GM19099 (cell line): ENCODE measurements around the gene TMEM72.

ENCODE experiments used
- POLR2A ChIP-seq: IDR thresholded peaks from 3 replicates; pipeline ENCODE4 v1.6.1; 2011; ENCODE audit warnings: low read depth; ENCODE audit not compliant: insufficient read length; ENCODE audit errors: extremely low read depth

TMEM72 gene

DNA sequence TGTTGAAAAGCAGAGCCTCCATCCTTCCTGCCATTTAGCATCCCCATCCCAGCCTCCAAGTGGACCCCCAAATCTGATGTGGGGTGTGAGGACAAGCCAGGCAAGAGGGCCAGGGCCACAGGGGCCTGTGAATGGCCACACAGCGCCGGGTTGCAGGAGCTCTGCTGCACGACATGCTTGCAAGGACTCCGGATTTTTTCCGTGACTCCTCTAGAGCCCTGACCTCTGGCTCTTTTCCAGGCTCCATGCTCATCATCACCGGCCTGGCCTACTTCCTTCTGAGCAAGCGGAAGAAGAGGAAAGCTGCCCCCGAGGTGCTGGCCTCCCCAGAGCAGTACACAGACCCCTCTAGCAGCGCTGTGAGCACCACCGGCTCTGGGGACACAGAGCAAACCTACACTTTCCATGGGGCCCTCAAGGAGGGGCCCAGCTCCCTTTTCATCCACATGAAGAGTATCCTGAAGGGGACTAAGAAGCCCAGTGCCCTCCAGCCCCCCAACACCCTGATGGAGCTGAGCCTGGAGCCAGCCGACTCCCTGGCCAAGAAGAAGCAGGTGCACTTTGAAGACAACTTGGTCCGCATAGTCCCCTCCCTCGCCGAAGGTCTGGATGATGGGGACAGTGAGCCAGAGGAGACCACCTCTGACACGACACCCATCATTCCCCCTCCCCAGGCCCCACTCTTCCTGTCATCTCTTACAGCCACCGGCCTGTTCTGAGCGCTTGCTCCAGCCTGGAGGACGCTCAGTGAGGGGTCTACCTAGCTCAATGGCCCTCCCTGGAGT lies 23.5 kb downstream of the TMEM72 start:
- TF ChIP-seq POLR2A = no peak

GRCh38 chr10:44935201-44935965 lies 24.2 kb downstream of the TMEM72 start:
- no peak for TF ChIP-seq POLR2A

GRCh38 chr10:44935966-44936295 lies 24.8 kb downstream of the TMEM72 start:
- no peak for TF ChIP-seq POLR2A

- no peak for TF ChIP-seq POLR2A
Observed at GRCh38 chr10:44936314-44936975, 25.3 kb downstream of the TMEM72 start.

DNA sequence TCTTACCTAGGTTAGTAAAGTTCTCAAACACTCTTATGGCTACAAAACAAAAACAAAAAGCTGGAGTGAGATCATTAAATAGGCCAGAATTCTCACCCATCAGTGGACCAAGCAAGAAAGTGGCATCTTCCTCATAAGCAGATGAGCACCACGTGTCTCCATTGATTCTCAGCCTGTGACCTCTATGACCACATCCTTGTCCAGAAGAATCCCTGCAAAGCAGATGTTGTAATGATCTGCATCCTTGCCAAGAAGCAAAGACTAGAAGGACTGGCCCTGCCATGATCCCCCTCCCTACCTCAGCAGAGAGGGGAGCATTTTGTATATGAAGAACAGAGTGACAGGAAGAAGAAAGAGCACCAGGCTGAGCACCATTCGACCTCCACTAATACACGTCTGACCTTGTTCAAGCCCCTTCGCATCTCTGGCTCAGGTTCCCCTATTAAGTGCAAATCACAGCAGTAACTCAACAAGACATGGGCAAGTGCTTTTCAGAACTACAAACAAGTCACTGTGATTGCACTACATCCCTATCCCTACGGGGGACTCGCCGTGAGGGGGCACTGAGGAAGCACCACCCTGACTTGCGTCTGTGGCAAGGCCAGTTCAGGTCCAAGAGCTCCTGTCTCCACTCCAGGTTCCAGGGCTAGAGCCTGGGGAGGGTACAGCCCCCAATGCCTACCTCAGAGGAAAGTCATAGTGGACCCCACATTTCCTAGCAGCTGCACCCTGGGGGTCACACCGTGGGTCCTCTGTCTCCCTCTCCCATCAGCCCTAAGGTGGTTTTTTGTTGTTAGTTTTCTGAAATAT lies 26.3 kb downstream of the TMEM72 start:
- no peak for TF ChIP-seq POLR2A

GRCh38 chr10:44938956-44939355 lies 27.8 kb downstream of the TMEM72 start:
- TF ChIP-seq POLR2A = no peak

DNA sequence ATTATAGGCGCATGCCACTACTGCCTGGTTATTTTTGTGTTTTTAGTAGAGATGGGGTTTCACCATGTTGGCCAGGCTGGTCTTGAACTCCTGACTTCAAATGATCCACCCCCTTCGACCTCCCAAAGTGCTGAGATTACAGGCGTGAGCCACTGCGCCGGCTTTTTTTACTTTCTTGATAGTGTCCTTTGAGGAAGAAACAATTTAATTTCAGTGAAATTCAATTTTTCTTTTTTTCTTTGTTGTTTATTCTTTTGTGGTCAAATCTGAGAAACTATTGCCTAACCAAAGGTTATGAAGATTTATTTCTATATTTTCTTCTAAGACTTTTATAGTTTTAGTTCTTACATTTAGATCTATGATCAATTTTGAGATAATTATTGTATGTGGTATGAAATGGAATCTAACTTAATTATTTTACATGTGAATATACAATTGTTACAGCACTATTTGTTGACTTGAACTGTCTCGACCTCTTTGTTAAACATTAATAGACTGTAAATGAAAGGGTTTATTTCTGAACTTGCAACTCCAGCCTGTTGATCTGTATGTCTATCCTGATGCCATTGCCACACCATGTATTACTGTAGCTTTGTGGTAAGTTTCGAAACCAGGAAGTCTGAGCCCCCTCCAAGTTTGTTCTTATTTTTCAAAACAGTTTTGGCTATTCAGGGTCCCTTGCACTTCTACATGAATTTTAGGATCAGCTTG lies 28.7 kb downstream of the TMEM72 start:
- no peak for TF ChIP-seq POLR2A

- no peak for TF ChIP-seq POLR2A
Observed at GRCh38 chr10:44944354-44944753, 33.2 kb downstream of the TMEM72 start.

GRCh38 chr10:44946205-44946604 lies 35.1 kb downstream of the TMEM72 start:
- no peak for TF ChIP-seq POLR2A

DNA sequence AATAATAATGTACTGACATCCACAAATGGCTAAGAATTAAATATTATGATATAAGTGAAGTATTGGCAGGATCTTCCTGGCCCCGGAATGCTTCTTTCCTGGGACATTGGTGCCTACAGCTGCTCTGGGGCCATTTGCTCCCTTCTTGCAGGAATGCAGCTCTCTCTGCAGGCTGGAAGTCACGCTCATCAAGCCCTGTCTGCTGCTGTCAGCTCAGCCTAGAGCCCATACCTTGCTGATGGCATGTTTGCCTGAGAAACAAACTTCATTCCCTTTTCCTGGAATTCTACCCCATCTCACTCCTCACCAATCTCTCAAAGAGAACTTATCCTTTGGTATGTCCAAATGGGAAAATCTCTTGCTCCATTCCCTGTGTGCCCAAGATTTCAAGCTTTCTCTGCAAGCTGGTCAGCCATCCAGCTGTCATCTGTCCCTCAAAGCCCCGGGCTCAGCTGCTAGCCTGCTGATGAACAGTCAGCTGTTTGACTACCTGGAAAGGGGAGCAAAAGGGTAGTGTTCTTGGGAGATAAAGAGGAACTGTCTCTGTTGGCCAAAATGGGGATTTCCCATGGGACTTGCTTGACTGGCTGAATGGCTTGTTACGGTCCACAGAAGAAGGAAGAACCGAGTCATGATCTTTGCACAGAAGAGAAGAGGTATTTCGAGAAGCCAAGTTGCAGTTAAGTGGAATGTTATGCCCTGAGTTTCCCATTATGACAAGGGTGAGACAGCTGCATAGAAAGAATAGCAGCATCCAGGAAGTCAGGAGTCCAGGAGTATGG lies 36.4 kb downstream of the TMEM72 start:
- no peak for TF ChIP-seq POLR2A

DNA sequence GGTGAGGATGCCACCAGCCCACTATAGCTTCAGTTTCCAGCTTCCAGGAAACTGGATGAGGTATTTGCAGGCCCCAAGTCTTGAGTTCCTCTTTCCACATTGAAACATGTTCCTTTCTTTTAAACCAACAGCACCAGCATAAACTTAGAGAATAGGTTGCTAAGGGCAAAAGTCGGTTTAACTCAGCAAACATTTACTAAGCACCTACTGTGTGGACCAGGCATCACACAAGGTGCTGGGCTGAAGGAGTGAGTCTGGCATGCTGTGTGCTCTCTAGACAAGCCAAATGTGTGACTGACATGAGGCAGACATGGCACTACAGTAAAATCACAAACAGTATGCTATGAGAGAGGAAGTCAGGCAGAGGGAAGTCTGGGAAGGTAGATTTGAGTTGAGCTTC lies 37.5 kb downstream of the TMEM72 start:
- TF ChIP-seq POLR2A = no peak

- no peak for TF ChIP-seq POLR2A
Observed at GRCh38 chr10:44949127-44949802, 38.1 kb downstream of the TMEM72 start.

DNA sequence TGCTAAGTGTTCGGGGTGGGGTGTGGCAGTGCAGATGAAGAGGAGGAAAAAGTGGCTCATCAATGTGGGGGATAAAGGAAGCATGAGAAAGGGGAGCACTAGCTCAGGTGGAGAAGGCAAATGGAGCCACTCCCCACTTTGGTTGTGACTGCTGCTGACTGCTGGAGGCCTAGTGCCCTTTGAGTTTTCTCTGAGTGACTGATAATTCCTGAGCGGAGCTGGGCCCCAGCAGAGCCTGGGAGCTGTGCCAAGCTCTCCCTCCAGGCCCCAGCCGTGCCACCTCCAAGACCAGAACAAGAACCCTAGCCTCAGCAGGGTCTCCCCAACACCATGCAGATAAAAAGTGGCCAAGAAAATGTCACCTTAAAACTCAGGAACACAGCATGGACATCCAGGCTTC lies 38.8 kb downstream of the TMEM72 start:
- no peak for TF ChIP-seq POLR2A
